HepG2 (cell line): ENCODE data around the gene SAXO2. TPM values are rescaled to one million over a fixed set of nuclear protein-coding genes. Genes with fewer than 3 reads are reported as not detected.
"Not testable (repeated sequence)": the region's sequence is repeated elsewhere in the genome, so short reads cannot be mapped to it uniquely, and the experiment has no call there.

Experiments
- ATAC-seq: fragments of 200-7000 bp; cut with Tn5 transposase; 3 replicates; pipeline ENCODE4 v1.9.1; 2020; ENCODE audit warnings: mild to moderate bottlenecking, moderate library complexity
- BruUV-seq: library from RNA; stranded (reverse); fragments of 400-500 nt; replicated peaks from 2 replicates; lab custom pipeline; 2021; lab: Mats Ljungman, UMichigan
- CTCF ChIA-PET: fragments of 300-600 bp; formaldehyde crosslinking; extraction: SDS; loops from one replicate; lab custom pipeline; 2021; ENCODE audit warnings: low total read pairs, inconsistent platforms, low intra/inter-chr PET ratio; lab: Yijun Ruan, JAX
- POLR2A ChIA-PET: fragments of 350-600 bp; sonication (Branson Sonifier 250); formaldehyde crosslinking; loops from one replicate; lab custom pipeline; 2020; ENCODE audit warnings: antibody characterized with exemption, inconsistent platforms; lab: Yijun Ruan, JAX
- DNase-seq: peaks from one replicate; pipeline ENCODE4 v3.0.0-alpha.2; 2015; ENCODE audit warnings: low spot score
- FAIRE-seq: peaks from 3 replicates; lab custom pipeline; 2011; peaks lifted over from hg19 to GRCh38; lab: Jason Lieb, UNC
- H2AFZ ChIP-seq: one replicate; pipeline ENCODE4 v1.6.1; 2011; ENCODE audit warnings: low read length, inconsistent platforms
- H3K27ac ChIP-seq: fragments of 300-600 bp; 3 replicates; pipeline ENCODE4 v1.8.0; 2011; ENCODE audit warnings: mixed run types, mild to moderate bottlenecking, mixed read lengths, low read length, inconsistent platforms; ENCODE audit not compliant: insufficient read depth; ENCODE audit errors: extremely low read length
- H3K27me3 ChIP-seq, 2 experiments: fragments of 200-600 bp in 1 of 2; 2 replicates in 1 of 2; 3 replicates in 1 of 2; pipeline versions ENCODE4 v1.6.0 to v1.8.0; 2011; ENCODE audit warnings: low read length in 2 of 2, mild to moderate bottlenecking in 2 of 2, moderate library complexity in 2 of 2, inconsistent platforms in 1 of 2; ENCODE audit not compliant: insufficient read depth in 2 of 2, control insufficient read depth in 1 of 2
- H3K36me3 ChIP-seq, 2 experiments: fragments of 200-600 bp in 1 of 2; replicated peaks in 1 of 2; 2 replicates in 1 of 2; 3 replicates in 1 of 2; pipeline versions ENCODE4 v1.5.1 to v1.8.0; 2011; ENCODE audit warnings: low read length in 2 of 2, inconsistent platforms in 1 of 2; ENCODE audit not compliant: insufficient read depth in 2 of 2, control insufficient read depth in 1 of 2
- H3K4me1 ChIP-seq: 2 replicates; pipeline ENCODE4 v1.5.1; 2012; ENCODE audit warnings: low read length, inconsistent platforms; ENCODE audit not compliant: insufficient read depth
- H3K4me2 ChIP-seq: 2 replicates; pipeline ENCODE4 v1.6.0; 2011; ENCODE audit warnings: low read depth, low read length, inconsistent platforms
- H3K4me3 ChIP-seq, 3 experiments: fragments of 200-600 bp in 1 of 3; sonication (generic), shearing (Covaris generic) in 1 of 3; replicated peaks in 1 of 3; 2 replicates each; pipeline ENCODE4 v1.5.1; 2011 to 2016; ENCODE audit warnings: low read length in 3 of 3, inconsistent platforms in 2 of 3, low read depth in 2 of 3, mild to moderate bottlenecking in 2 of 3, control low read depth in 1 of 3, mixed read lengths in 1 of 3; ENCODE audit not compliant: insufficient read depth in 1 of 3
- H3K79me2 ChIP-seq: one replicate; pipeline ENCODE4 v1.6.1; 2011; ENCODE audit warnings: low read length, inconsistent platforms; ENCODE audit not compliant: insufficient read depth
- H3K9ac ChIP-seq: 2 replicates; pipeline ENCODE4 v1.6.0; 2011; ENCODE audit warnings: mild to moderate bottlenecking, low read depth, low read length, inconsistent platforms; ENCODE audit not compliant: insufficient read depth
- H3K9me3 ChIP-seq: 2 replicates; pipeline ENCODE4 v1.5.1; 2012; ENCODE audit warnings: mild to moderate bottlenecking, low read length
- H4K20me1 ChIP-seq: 2 replicates; pipeline ENCODE4 v1.6.0; 2011; ENCODE audit warnings: inconsistent platforms, mild to moderate bottlenecking, low read length, moderate library complexity; ENCODE audit not compliant: insufficient read depth
- ZGPAT ChIP-seq: IDR thresholded peaks from 2 replicates; pipeline ENCODE4 v1.6.1; 2016; ENCODE audit warnings: mild to moderate bottlenecking
- WGBS: methylation state at CpG from one replicate; pipeline ENCODE4 v1.1.6; 2017; ENCODE audit warnings: low lambda C conversion rate; 5-methylcytosine and 5-hydroxymethylcytosine counted together
- in situ Hi-C: cut with HindIII; loops from 2 replicates; pipeline ENCODE4 v1.10.0; 2017; ENCODE audit warnings: low pct_unique_long_range_greater_than_20kb; ENCODE audit not compliant: extremely low pct_ligation_motif_present
- intact Hi-C: fragments of 100-400 bp; cut with micrococcal nuclease; formaldehyde crosslinking; loops from one replicate; pipeline ENCODE4 v1.10.0; 2022; ENCODE audit not compliant: unreplicated experiment
- polyA plus RNA-seq, 8 experiments: library from polyadenylated mRNA; depleted of rRNA in 3 of 8; stranded (reverse) in 7 of 8; unstranded in 1 of 8; fragments of >200 nt; fragmentation: Illumina TruSeq in 4 of 8; extraction: Trizol in 4 of 8; gene quantifications; 2 replicates each; pipeline versions ENCODE4 v1.2.1 to v1.2.3, GENCODE V29; 2011 to 2016; ENCODE audit warnings: low read depth in 4 of 8, missing spikeins in 1 of 8, mixed read lengths in 1 of 8; ENCODE audit not compliant: insufficient read depth in 1 of 8
- total RNA-seq, 5 experiments: library from RNA; depleted of rRNA; stranded (reverse); fragments of >200 nt; fragmentation: Illumina TruSeq; extraction: Trizol; gene quantifications; 2 replicates each; pipeline ENCODE4 v1.2.3, GENCODE V29; 2016; ENCODE audit warnings: low read depth in 1 of 5

Gene SAXO2
- total and polyA plus RNA-seq, 2 of the 13 experiments (the other 11 are each of a cell fraction or from before 2014, with no cell fraction given) = 0.01 to 1.5 TPM

- TF ChIP-seq ZGPAT (CRISPR knock-in tag) = no peak
- TF ChIP-seq, all 625 proteins: peak for 0
Measured at GRCh38 chr15:82275410-82275809, 12.8 kb downstream of the SAXO2 start (continued).

DNA sequence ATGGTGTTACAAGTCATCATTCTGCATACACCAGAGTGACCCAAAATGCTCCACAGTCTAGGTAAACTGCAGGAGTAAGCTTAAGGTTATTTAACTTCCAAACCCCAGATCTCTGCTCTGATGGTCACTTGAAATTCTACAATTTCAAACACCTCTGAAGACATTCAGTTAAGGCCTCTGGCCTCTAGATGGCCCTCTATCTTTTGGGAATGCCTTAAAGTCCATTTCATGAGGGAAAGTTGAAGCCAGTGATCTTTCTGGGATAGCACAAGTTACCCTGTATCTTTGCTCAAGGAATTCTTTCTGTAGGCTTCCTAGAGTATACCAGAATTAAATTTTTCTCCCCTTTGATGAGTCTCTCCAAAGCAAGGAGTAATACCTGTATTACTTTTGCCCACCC lies 18.7 kb downstream of the SAXO2 start:
- H3K4me1 ChIP-seq, H3K9ac ChIP-seq, H3K27ac ChIP-seq, H4K20me1 ChIP-seq, BruUV-seq, intact Hi-C loops, H3K4me3 ChIP-seq, H2AFZ ChIP-seq, in situ Hi-C loops, POLR2A ChIA-PET, H3K4me2 ChIP-seq, CTCF ChIA-PET, DNase-seq, H3K79me2 ChIP-seq, H3K9me3 ChIP-seq, H3K27me3 ChIP-seq, H3K36me3 ChIP-seq: not testable (repeated sequence)
- FAIRE-seq (peak; percentile 83), ATAC-seq (peak; percentile 51; the same call in 2 of the 3 replicates)

DNA sequence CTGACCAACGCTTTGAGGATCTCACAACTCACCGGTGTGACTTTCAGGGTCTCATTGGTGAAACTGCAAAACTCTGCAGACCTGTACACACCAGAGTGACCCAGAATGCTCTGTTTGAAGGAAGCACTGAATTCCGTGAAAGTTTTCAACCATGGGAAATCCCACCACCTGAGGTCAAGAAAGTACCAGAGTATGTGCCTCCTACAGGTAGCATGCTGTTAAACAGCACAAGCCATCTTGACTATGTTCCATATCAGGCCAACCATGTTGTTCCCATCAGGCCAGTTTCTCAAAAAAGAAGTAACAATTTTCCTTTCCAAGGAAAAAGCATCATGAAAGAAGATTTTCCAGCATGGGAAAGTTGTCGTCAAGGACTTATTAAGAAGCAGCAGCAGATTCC lies 19.8 kb downstream of the SAXO2 start:
- FAIRE-seq, H3K9ac ChIP-seq, H3K4me1 ChIP-seq, BruUV-seq, CTCF ChIA-PET, H3K9me3 ChIP-seq, H3K4me3 ChIP-seq, POLR2A ChIA-PET, H4K20me1 ChIP-seq, H3K27ac ChIP-seq, in situ Hi-C loops, DNase-seq, ATAC-seq, H3K36me3 ChIP-seq, H3K27me3 ChIP-seq, H2AFZ ChIP-seq, intact Hi-C loops, H3K4me2 ChIP-seq, H3K79me2 ChIP-seq: not testable (repeated sequence)
- WGBS = 18% methylated on average over 4 of the region's 4 CpGs

DNA sequence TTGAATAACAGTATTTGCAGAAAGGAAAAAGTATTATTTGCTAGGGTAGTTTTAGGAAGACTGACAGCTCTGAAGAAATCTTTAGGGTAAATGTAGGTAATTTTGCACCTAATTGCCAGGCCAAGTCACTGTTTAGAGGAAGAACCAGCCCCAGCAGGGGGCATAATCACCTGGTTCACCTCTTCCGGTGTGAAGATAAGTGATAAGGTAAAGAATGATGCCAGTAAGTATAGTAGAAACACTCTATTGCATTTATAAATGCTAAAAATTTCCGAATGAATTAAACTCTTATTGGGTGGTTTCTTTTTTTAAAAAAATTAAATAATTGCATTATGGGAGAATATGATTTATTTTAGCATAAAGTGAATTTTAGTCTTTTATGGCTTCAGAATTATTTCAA lies 21.8 kb downstream of the SAXO2 start:
- H3K27me3 ChIP-seq, H2AFZ ChIP-seq, H3K36me3 ChIP-seq, ATAC-seq, in situ Hi-C loops, H3K79me2 ChIP-seq, POLR2A ChIA-PET, intact Hi-C loops, H3K9ac ChIP-seq, FAIRE-seq, H3K4me1 ChIP-seq, DNase-seq, H3K4me2 ChIP-seq, H3K9me3 ChIP-seq, H3K4me3 ChIP-seq, CTCF ChIA-PET, BruUV-seq, H3K27ac ChIP-seq, H4K20me1 ChIP-seq: not testable (repeated sequence)
- WGBS = 0% methylated on average over 1 of the region's 2 CpGs

- H3K4me1 ChIP-seq, H3K36me3 ChIP-seq, H3K79me2 ChIP-seq, ATAC-seq, H3K9ac ChIP-seq, H3K9me3 ChIP-seq, CTCF ChIA-PET, H3K4me2 ChIP-seq, POLR2A ChIA-PET, in situ Hi-C loops, H3K27me3 ChIP-seq, H3K4me3 ChIP-seq, H4K20me1 ChIP-seq, H3K27ac ChIP-seq, FAIRE-seq, BruUV-seq, DNase-seq, intact Hi-C loops: not testable (repeated sequence)
- WGBS = 8% methylated on average over 4 of the region's 4 CpGs
- peak overlapping the region; percentile 27 for H2AFZ ChIP-seq
Measured at GRCh38 chr15:82286475-82286874, 23.9 kb downstream of the SAXO2 start.
